ENCODE data around the gene CNOT10.

Gene CNOT10

GRCh38 chr3:32758375-32758753, 73.4 kb downstream of the CNOT10 start:
- Histone ChIP-seq H3K79me1 (replicated peaks; ENCODE audit: low read length, poor library complexity, severe bottlenecking) (peaks cover 1% of the 10 kb centered on the region), H3K4ac (ENCODE audit: low read depth in 1 of 2, low read length in 2 of 2) (no peak overlapping the region), H2BK15ac (ENCODE audit: low read depth, poor library complexity, severe bottlenecking) (no peak overlapping the region), H3K18ac (ENCODE audit: low read depth in 1 of 2, low read length in 2 of 2) (no peak overlapping the region), H3K27ac (ENCODE audit: low read length, poor library complexity, severe bottlenecking) (no peak overlapping the region), H3K36me3 (ENCODE audit: control insufficient read depth in 1 of 2, insufficient read depth in 2 of 2, low read depth in 1 of 2, low read length in 2 of 2) (peaks cover 7 to 11% of the 10 kb centered on the region in 2 experiments), H2BK12ac (ENCODE audit: low read length in 2 of 2) (no peak overlapping the region), H2BK120ac (ENCODE audit: low read depth, low read length) (no peak overlapping the region), H3K14ac (ENCODE audit: low read length in 2 of 2) (no peak overlapping the region), H3K27me3 (ENCODE audit: control insufficient read depth in 1 of 2, insufficient read depth in 1 of 2, low read length in 2 of 2) (no peaks in the 10 kb centered on the region), H3K4me1 (ENCODE audit: control insufficient read depth, insufficient read depth, low read depth, low read length) (no peaks in the 10 kb centered on the region), H2AFZ (ENCODE audit: low read depth, low read length) (no peak overlapping the region), H3K9ac (ENCODE audit: low read length) (no peak overlapping the region), H2BK5ac (ENCODE audit: low read depth, low read length, poor library complexity, severe bottlenecking) (no peak overlapping the region), H3K4me2 (ENCODE audit: low read length, poor library complexity, severe bottlenecking) (no peak overlapping the region), H2AK5ac (ENCODE audit: low read length, severe bottlenecking) (no peak overlapping the region), H4K8ac (ENCODE audit: low read length) (no peak overlapping the region), H4K91ac (ENCODE audit: low read length) (no peak overlapping the region), H3K23ac (ENCODE audit: low read length in 2 of 2) (no peak overlapping the region), H3K9me3 (ENCODE audit: control insufficient read depth, low read length) (no peaks in the 10 kb centered on the region), H3K4me3 (ENCODE audit: insufficient read depth in 1 of 2, low read depth in 1 of 2, low read length in 2 of 2) (no peak overlapping the region)
- DNase-seq: peak; percentile 64

- no peak overlapping the region for H3K27ac ChIP-seq (ENCODE audit: low read length, poor library complexity, severe bottlenecking)
- H3K18ac ChIP-seq (ENCODE audit: low read depth in 1 of 2, low read length in 2 of 2): no peak overlapping the region
- no peaks in the 10 kb centered on the region for H3K27me3 ChIP-seq (ENCODE audit: control insufficient read depth in 1 of 2, insufficient read depth in 1 of 2, low read length in 2 of 2)
- peaks cover 9 to 18% of the 10 kb centered on the region in 2 experiments for H3K36me3 ChIP-seq (ENCODE audit: control insufficient read depth in 1 of 2, insufficient read depth in 2 of 2, low read depth in 1 of 2, low read length in 2 of 2)
- no peak overlapping the region for H4K8ac ChIP-seq (ENCODE audit: low read length)
- H2AK5ac ChIP-seq (ENCODE audit: low read length, severe bottlenecking): no peak overlapping the region
- no peak overlapping the region for H2BK120ac ChIP-seq (ENCODE audit: low read depth, low read length)
- H3K4me1 ChIP-seq (ENCODE audit: control insufficient read depth, insufficient read depth, low read depth, low read length): no peaks in the 10 kb centered on the region
- no peak overlapping the region for H3K4me3 ChIP-seq (ENCODE audit: insufficient read depth in 1 of 2, low read depth in 1 of 2, low read length in 2 of 2)
- no peak overlapping the region for H2AFZ ChIP-seq (ENCODE audit: low read depth, low read length)
- H3K4ac ChIP-seq (ENCODE audit: low read depth in 1 of 2, low read length in 2 of 2): no peak overlapping the region
- DNase-seq: no peak
- no peak overlapping the region for H2BK12ac ChIP-seq (ENCODE audit: low read length in 2 of 2)
- H3K9me3 ChIP-seq (ENCODE audit: control insufficient read depth, low read length): no peaks in the 10 kb centered on the region
- H4K91ac ChIP-seq (ENCODE audit: low read length): no peak overlapping the region
- H3K79me1 ChIP-seq (replicated peaks; ENCODE audit: low read length, poor library complexity, severe bottlenecking): peaks cover 1% of the 10 kb centered on the region
- no peak overlapping the region for H3K23ac ChIP-seq (ENCODE audit: low read length in 2 of 2)
- no peak overlapping the region for H3K14ac ChIP-seq (ENCODE audit: low read length in 2 of 2)
- no peak overlapping the region for H3K9ac ChIP-seq (ENCODE audit: low read length)
- H2BK15ac ChIP-seq (ENCODE audit: low read depth, poor library complexity, severe bottlenecking): no peak overlapping the region
- no peak overlapping the region for H3K4me2 ChIP-seq (ENCODE audit: low read length, poor library complexity, severe bottlenecking)
- WGBS: 92% methylated on average over 4 of the region's 4 CpGs
- no peak overlapping the region for H2BK5ac ChIP-seq (ENCODE audit: low read depth, low read length, poor library complexity, severe bottlenecking)
Measured at GRCh38 chr3:32759342-32759741, 74.4 kb downstream of the CNOT10 start.

GRCh38 chr3:32764481-32764880, 79.5 kb downstream of the CNOT10 start:
- Histone ChIP-seq H3K4me3 (ENCODE audit: insufficient read depth in 1 of 2, low read depth in 1 of 2, low read length in 2 of 2) (no peak overlapping the region), H3K79me1 (replicated peaks; ENCODE audit: low read length, poor library complexity, severe bottlenecking) (peaks cover 1% of the 10 kb centered on the region), H3K4ac (ENCODE audit: low read depth in 1 of 2, low read length in 2 of 2) (no peak overlapping the region), H2BK120ac (ENCODE audit: low read depth, low read length) (no peak overlapping the region), H3K36me3 (ENCODE audit: control insufficient read depth in 1 of 2, insufficient read depth in 2 of 2, low read depth in 1 of 2, low read length in 2 of 2) (peaks cover 15 to 45% of the 10 kb centered on the region in 2 experiments), H2AFZ (ENCODE audit: low read depth, low read length) (no peak overlapping the region), H3K4me2 (ENCODE audit: low read length, poor library complexity, severe bottlenecking) (no peak overlapping the region), H2BK15ac (ENCODE audit: low read depth, poor library complexity, severe bottlenecking) (no peak overlapping the region), H3K9me3 (ENCODE audit: control insufficient read depth, low read length) (no peaks in the 10 kb centered on the region), H4K8ac (ENCODE audit: low read length) (no peak overlapping the region), H3K4me1 (ENCODE audit: control insufficient read depth, insufficient read depth, low read depth, low read length) (no peaks in the 10 kb centered on the region), H3K14ac (ENCODE audit: low read length in 2 of 2) (no peak overlapping the region), H3K18ac (ENCODE audit: low read depth in 1 of 2, low read length in 2 of 2) (no peak overlapping the region), H3K27ac (ENCODE audit: low read length, poor library complexity, severe bottlenecking) (no peak overlapping the region), H3K27me3 (ENCODE audit: control insufficient read depth in 1 of 2, insufficient read depth in 1 of 2, low read length in 2 of 2) (no peaks in the 10 kb centered on the region), H2BK5ac (ENCODE audit: low read depth, low read length, poor library complexity, severe bottlenecking) (no peak overlapping the region), H2AK5ac (ENCODE audit: low read length, severe bottlenecking) (no peak overlapping the region), H3K9ac (ENCODE audit: low read length) (no peak overlapping the region), H3K23ac (ENCODE audit: low read length in 2 of 2) (no peak overlapping the region), H2BK12ac (ENCODE audit: low read length in 2 of 2) (no peak overlapping the region), H4K91ac (ENCODE audit: low read length) (no peak overlapping the region)
- no peak for DNase-seq
- WGBS: 97% methylated on average over 8 of the region's 8 CpGs

GRCh38 chr3:32778389-32778788, 93.4 kb downstream of the CNOT10 start:
- no peak overlapping the region for H3K14ac ChIP-seq (ENCODE audit: low read length in 2 of 2)
- H2BK12ac ChIP-seq (ENCODE audit: low read length in 2 of 2): no peak overlapping the region
- no peaks in the 10 kb centered on the region for H3K9me3 ChIP-seq (ENCODE audit: control insufficient read depth, low read length)
- H3K36me3 ChIP-seq (ENCODE audit: control insufficient read depth in 1 of 2, insufficient read depth in 2 of 2, low read depth in 1 of 2, low read length in 2 of 2): peaks cover 6 to 20% of the 10 kb centered on the region in 2 experiments
- H3K18ac ChIP-seq (ENCODE audit: low read depth in 1 of 2, low read length in 2 of 2): no peak overlapping the region
- no peak overlapping the region for H4K91ac ChIP-seq (ENCODE audit: low read length)
- no peak overlapping the region for H2AK5ac ChIP-seq (ENCODE audit: low read length, severe bottlenecking)
- DNase-seq: no peak
- H3K27ac ChIP-seq (ENCODE audit: low read length, poor library complexity, severe bottlenecking): no peak overlapping the region
- peaks cover 0 to 11% of the 10 kb centered on the region in 2 experiments for H3K27me3 ChIP-seq (ENCODE audit: control insufficient read depth in 1 of 2, insufficient read depth in 1 of 2, low read length in 2 of 2)
- H2BK5ac ChIP-seq (ENCODE audit: low read depth, low read length, poor library complexity, severe bottlenecking): no peak overlapping the region
- no peaks in the 10 kb centered on the region for H3K79me1 ChIP-seq (replicated peaks; ENCODE audit: low read length, poor library complexity, severe bottlenecking)
- no peak overlapping the region for H3K23ac ChIP-seq (ENCODE audit: low read length in 2 of 2)
- H3K4me2 ChIP-seq (ENCODE audit: low read length, poor library complexity, severe bottlenecking): no peak overlapping the region
- H3K4ac ChIP-seq (ENCODE audit: low read depth in 1 of 2, low read length in 2 of 2): no peak overlapping the region
- peaks cover 4% of the 10 kb centered on the region for H3K4me1 ChIP-seq (ENCODE audit: control insufficient read depth, insufficient read depth, low read depth, low read length)
- H3K4me3 ChIP-seq (ENCODE audit: insufficient read depth in 1 of 2, low read depth in 1 of 2, low read length in 2 of 2): no peak overlapping the region
- no peak overlapping the region for H4K8ac ChIP-seq (ENCODE audit: low read length)
- H2BK120ac ChIP-seq (ENCODE audit: low read depth, low read length): no peak overlapping the region
- no peak overlapping the region for H2AFZ ChIP-seq (ENCODE audit: low read depth, low read length)
- H2BK15ac ChIP-seq (ENCODE audit: low read depth, poor library complexity, severe bottlenecking): no peak overlapping the region
- WGBS: 93% methylated on average over 4 of the region's 4 CpGs
- H3K9ac ChIP-seq (ENCODE audit: low read length): no peak overlapping the region
